HepG2 (cell line): ENCODE measurements around the gene ABCC3.

Source experiments
- CBX5 ChIP-seq: sonication (generic); formaldehyde crosslinking; IDR thresholded peaks from 2 replicates; pipeline ENCODE4 v1.4.0; 2020; ENCODE audit warnings: missing genetic modification reagents, borderline replicate concordance
- EZH2 ChIP-seq: conservative IDR thresholded peaks from 2 replicates; pipeline ENCODE4 v1.6.1; 2012; ENCODE audit warnings: mild to moderate bottlenecking, low read depth, low read length, moderate library complexity
- PRPF4 ChIP-seq: fragments of 200-400 bp; formaldehyde crosslinking; IDR thresholded peaks from 2 replicates; pipeline ENCODE4 v1.6.1; 2016; ENCODE audit warnings: low read length, low read depth; ENCODE audit not compliant: poor library complexity, severe bottlenecking
- SRF ChIP-seq: IDR thresholded peaks from 2 replicates; pipeline ENCODE4 v1.6.1; 2011; ENCODE audit warnings: mild to moderate bottlenecking, low read depth, low read length, moderate library complexity
- ZNF3 ChIP-seq: IDR thresholded peaks from 2 replicates; pipeline ENCODE4 v1.7.0; 2017; ENCODE audit warnings: inconsistent platforms
- ZNF879 ChIP-seq: sonication (generic); formaldehyde crosslinking; IDR thresholded peaks from 2 replicates; pipeline ENCODE4 v1.8.1; 2023; ENCODE audit warnings: missing genetic modification reagents
- TF ChIP-seq, protein P1 (sequence below): sonication (generic); formaldehyde crosslinking; IDR thresholded peaks from 2 replicates; pipeline ENCODE4 v1.5.0; 2020; ENCODE audit warnings: mild to moderate bottlenecking, missing genetic modification reagents, moderate library complexity

DNA sequence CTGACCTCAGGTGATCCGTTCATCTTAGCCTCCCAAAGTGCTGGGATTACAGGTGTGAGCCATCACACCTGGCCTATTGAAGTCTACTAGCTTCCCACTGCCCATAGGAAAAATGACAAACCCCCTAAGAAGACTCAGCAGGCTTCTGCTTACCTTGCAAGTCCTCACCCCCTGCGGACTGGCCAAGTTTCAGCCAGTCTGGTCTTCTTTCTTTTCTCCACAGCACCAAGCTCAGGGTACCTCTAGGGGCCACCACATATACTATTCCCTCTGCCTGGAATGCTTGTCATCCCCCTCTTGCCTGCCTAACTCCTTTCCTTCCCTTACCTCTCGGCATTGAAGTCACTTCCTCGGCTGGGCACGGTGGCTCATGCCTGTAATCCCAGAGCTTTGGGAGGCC lies 31.2 kb downstream of the ABCC3 start:
- no peak for TF ChIP-seq ZNF3 (CRISPR knock-in tag)
- TF ChIP-seq ZNF879 (CRISPR knock-in tag): no peak
- TF ChIP-seq CBX5 (CRISPR knock-in tag): no peak
- no peak for TF ChIP-seq EZH2
- TF ChIP-seq SRF: no peak
- TF ChIP-seq PRPF4: no peak
- TF ChIP-seq, protein P1, sequence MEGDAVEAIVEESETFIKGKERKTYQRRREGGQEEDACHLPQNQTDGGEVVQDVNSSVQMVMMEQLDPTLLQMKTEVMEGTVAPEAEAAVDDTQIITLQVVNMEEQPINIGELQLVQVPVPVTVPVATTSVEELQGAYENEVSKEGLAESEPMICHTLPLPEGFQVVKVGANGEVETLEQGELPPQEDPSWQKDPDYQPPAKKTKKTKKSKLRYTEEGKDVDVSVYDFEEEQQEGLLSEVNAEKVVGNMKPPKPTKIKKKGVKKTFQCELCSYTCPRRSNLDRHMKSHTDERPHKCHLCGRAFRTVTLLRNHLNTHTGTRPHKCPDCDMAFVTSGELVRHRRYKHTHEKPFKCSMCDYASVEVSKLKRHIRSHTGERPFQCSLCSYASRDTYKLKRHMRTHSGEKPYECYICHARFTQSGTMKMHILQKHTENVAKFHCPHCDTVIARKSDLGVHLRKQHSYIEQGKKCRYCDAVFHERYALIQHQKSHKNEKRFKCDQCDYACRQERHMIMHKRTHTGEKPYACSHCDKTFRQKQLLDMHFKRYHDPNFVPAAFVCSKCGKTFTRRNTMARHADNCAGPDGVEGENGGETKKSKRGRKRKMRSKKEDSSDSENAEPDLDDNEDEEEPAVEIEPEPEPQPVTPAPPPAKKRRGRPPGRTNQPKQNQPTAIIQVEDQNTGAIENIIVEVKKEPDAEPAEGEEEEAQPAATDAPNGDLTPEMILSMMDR (CRISPR knock-in tag): no peak
